NCI-H187 treated with DMSO at 0.1 percent for 48 hours (cell line): Measurements from ENCODE around the gene MKS1.

Experiments used
- DNase-seq: peaks from one replicate; lab custom pipeline; 2025; lab: John Stamatoyannopoulos, UW

MKS1 gene

GRCh38 chr17:58244963-58245362 is 25.9 kb upstream of the MKS1 start:
- no peak for DNase-seq

GRCh38 chr17:58242171-58242784 is 23.2 kb upstream of the MKS1 start:
- no peak for DNase-seq

GRCh38 chr17:58239987-58240386 is 20.9 kb upstream of the MKS1 start:
- no peak for DNase-seq

GRCh38 chr17:58238147-58238634 is 19.1 kb upstream of the MKS1 start, which contains the start of gene LPO:
Gene LPO, plus strand, starts transcription at chr17:58238584. Its CDS starts 4,396 bp downstream, at chr17:58242980.
- no peak for DNase-seq

GRCh38 chr17:58236394-58236793 is 17.3 kb upstream of the MKS1 start:
- no peak for DNase-seq

- DNase-seq = no peak
These were observed 16.8 kb upstream of the MKS1 start for GRCh38 chr17:58235821-58236220.

GRCh38 chr17:58234512-58234911 is 15.5 kb upstream of the MKS1 start:
- DNase-seq = no peak

- DNase-seq = no peak
These were observed 14.5 kb upstream of the MKS1 start for GRCh38 chr17:58233543-58233942.

GRCh38 chr17:58232707-58233156 is 13.7 kb upstream of the MKS1 start:
- DNase-seq = no peak

GRCh38 chr17:58231641-58232040 is 12.6 kb upstream of the MKS1 start:
- no peak for DNase-seq

GRCh38 chr17:58229881-58230280 is 10.8 kb upstream of the MKS1 start:
- DNase-seq = no peak

GRCh38 chr17:58229384-58229783 is 10.3 kb upstream of the MKS1 start:
- DNase-seq = no peak

- no peak for DNase-seq
These were observed 9.6 kb upstream of the MKS1 start for GRCh38 chr17:58228679-58229078.

GRCh38 chr17:58227733-58228132 is 8.7 kb upstream of the MKS1 start:
- no peak for DNase-seq

- no peak for DNase-seq
These were observed 5.3 kb upstream of the MKS1 start for GRCh38 chr17:58224315-58224714.

GRCh38 chr17:58219789-58220183 is 731 bp upstream of the MKS1 start:
- no peak for DNase-seq

- no peak for DNase-seq
These were observed 1.3 kb downstream of the MKS1 start for GRCh38 chr17:58217766-58218165.

- no peak for DNase-seq
These were observed 3.4 kb downstream of the MKS1 start for GRCh38 chr17:58215685-58216084.

GRCh38 chr17:58210922-58211321 is 8.1 kb downstream of the MKS1 start:
- DNase-seq = no peak

- no peak for DNase-seq
These were observed 10.7 kb downstream of the MKS1 start for GRCh38 chr17:58208344-58208743.

GRCh38 chr17:58207451-58207850 is 11.6 kb downstream of the MKS1 start:
- no peak for DNase-seq

GRCh38 chr17:58205936-58206335 is 13.1 kb downstream of the MKS1 start:
- no peak for DNase-seq

- no peak for DNase-seq
These were observed 14.3 kb downstream of the MKS1 start for GRCh38 chr17:58204796-58205195.

GRCh38 chr17:58202859-58203258 is 16.2 kb downstream of the MKS1 start:
- DNase-seq = no peak
